K562 (cell line): ENCODE results near the gene NUP205. TPM values are rescaled to one million over a fixed set of nuclear protein-coding genes. Genes with fewer than 3 reads are reported as not detected.

Experiments used
- CCNT2 ChIP-seq: IDR thresholded peaks from 2 replicates; pipeline ENCODE4 v1.6.1; 2011; ENCODE audit warnings: borderline replicate concordance, low read depth, mild to moderate bottlenecking, moderate library complexity, mixed read lengths, low read length; ENCODE audit not compliant: insufficient read length; ENCODE audit errors: extremely low read depth
- HMG20B ChIP-seq: fragments of 250-450 bp; sonication (Bioruptor Pico); IDR thresholded peaks from 2 replicates; pipeline ENCODE4 v1.5.0; 2021; ENCODE audit warnings: mild to moderate bottlenecking
- KAT7 ChIP-seq: sonication (generic); formaldehyde crosslinking; IDR thresholded peaks from 2 replicates; pipeline ENCODE4 v1.8.0; 2022; ENCODE audit warnings: missing genetic modification reagents, mild to moderate bottlenecking, borderline replicate concordance
- L3MBTL2 ChIP-seq: fragments of 450-650 bp; IDR thresholded peaks from 2 replicates; pipeline ENCODE4 v1.6.1; 2016; ENCODE audit warnings: mild to moderate bottlenecking, moderate library complexity
- NFRKB ChIP-seq: fragments of 450-650 bp; IDR thresholded peaks from 2 replicates; pipeline ENCODE4 v1.6.1; 2016; ENCODE audit warnings: low read depth
- RUNX1 ChIP-seq: sonication (generic); IDR thresholded peaks from 2 replicates; pipeline ENCODE4 v1.6.1; 2016; ENCODE audit warnings: antibody characterized with exemption, low read depth
- ZFP1 ChIP-seq: fragments of 450-650 bp; formaldehyde crosslinking; IDR thresholded peaks from 2 replicates; pipeline ENCODE4 v1.4.0; 2020; ENCODE audit warnings: mild to moderate bottlenecking, mixed read lengths
- ZNF282 ChIP-seq: sonication (generic); formaldehyde crosslinking; IDR thresholded peaks from 2 replicates; pipeline ENCODE4 v1.8.1; 2023; ENCODE audit warnings: missing genetic modification reagents
- polyA plus RNA-seq, 8 experiments: library from polyadenylated mRNA; depleted of rRNA in 4 of 8; stranded (reverse) in 5 of 8; unstranded in 3 of 8; fragments of >200 nt; fragmentation: Nextera tagmentation in 2 of 8; fragmentation: Illumina TruSeq in 1 of 8; extraction: Ambion mirVana in 2 of 8; extraction: Trizol in 1 of 8; gene quantifications; 2 replicates each; pipeline versions ENCODE4 v1.2.1 to v1.2.3, GENCODE V29; 2011 to 2014; ENCODE audit warnings: inconsistent platforms in 1 of 8, missing spikeins in 1 of 8
- total RNA-seq, 7 experiments: library from RNA; depleted of rRNA in 6 of 7; stranded (reverse); fragments of >200 nt in 6 of 7; fragmentation: Illumina TruSeq in 2 of 7; extraction: Trizol in 2 of 7; gene quantifications; 2 replicates each; pipeline versions ENCODE4 v1.2.1 to v1.2.3, GENCODE V29; 2011 to 2021; ENCODE audit warnings: low replicate concordance in 1 of 7
- TF ChIP-seq, protein P1 (sequence below): fragments of 450-650 bp; conservative IDR thresholded peaks from 2 replicates; pipeline ENCODE4 v1.6.1; 2016; ENCODE audit warnings: missing genetic modification characterization, low read depth, mild to moderate bottlenecking, control low read depth, missing compliant biosample characterization
- TF ChIP-seq, protein P2 (sequence below), 2 experiments: fragments of 200-800 bp in 1 of 2; sonication (Bioruptor generic) in 1 of 2; sonication (generic) in 1 of 2; formaldehyde crosslinking in 1 of 2; IDR thresholded peaks in 1 of 2; conservative IDR thresholded peaks in 1 of 2; 2 replicates each; pipeline versions ENCODE4 v1.5.0 to v1.6.1; 2016 to 2020; ENCODE audit warnings: missing compliant biosample characterization in 1 of 2, missing genetic modification characterization in 1 of 2, missing genetic modification reagents in 1 of 2
- TF ChIP-seq, protein P3 (sequence below): sonication (generic); formaldehyde crosslinking; IDR thresholded peaks from 2 replicates; pipeline ENCODE4 v1.8.0; 2022; ENCODE audit warnings: missing genetic modification reagents, mild to moderate bottlenecking, moderate library complexity, borderline replicate concordance
- TF ChIP-seq, protein P4 (sequence below): sonication (generic); formaldehyde crosslinking; IDR thresholded peaks from 2 replicates; pipeline ENCODE4 v1.8.0; 2023; ENCODE audit warnings: mild to moderate bottlenecking, missing genetic modification reagents
- TF ChIP-seq, protein P5 (sequence below): IDR thresholded peaks from 2 replicates; pipeline ENCODE4 v1.6.1; 2014; ENCODE audit warnings: antibody characterized with exemption
- TF ChIP-seq, protein P6 (sequence below): sonication (generic); formaldehyde crosslinking; IDR thresholded peaks from 2 replicates; pipeline ENCODE4 v1.8.0; 2022; ENCODE audit warnings: mild to moderate bottlenecking, missing genetic modification reagents

Gene NUP205
- total and polyA plus RNA-seq, 9 of the 15 experiments (the other 6 are each of a cell fraction or from before 2014, with no cell fraction given) = 101 to 282 (median 193) TPM

DNA sequence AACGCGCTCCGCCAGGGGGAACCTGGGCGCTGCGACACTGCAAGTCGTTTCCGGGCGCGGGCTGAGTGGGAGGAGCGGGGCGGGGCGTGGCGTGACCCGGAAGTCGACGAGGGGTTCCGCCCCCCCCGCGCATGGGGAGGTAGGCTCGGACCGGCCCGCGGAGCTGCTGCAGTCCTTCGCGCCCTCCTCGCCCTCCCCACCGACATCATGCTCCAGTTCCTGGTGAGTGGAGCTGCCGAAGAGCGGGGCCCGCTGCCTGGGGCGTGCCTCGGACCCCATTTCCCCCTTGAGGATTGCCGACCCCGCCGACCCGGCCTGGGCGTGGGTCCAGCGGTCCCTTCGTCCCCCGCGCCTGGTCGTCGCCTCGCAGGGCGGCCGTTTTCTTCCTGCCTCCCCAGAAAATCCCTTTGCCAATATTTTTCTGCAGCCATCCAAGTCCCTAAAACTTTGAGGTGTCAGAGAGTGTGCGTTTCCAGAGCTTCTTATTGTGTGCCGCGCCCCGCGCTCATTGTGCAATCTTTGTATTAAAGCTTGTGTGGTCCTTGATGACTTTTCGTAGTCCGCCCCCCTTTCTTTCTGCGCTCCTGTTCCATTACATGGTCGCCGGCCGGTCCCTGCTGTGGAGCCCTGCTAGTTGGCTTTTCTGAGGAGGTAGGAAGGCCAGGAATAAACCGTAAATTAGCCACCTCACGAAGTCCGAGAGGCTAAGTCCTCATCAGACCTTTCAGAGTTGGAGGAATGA is 104.8 kb downstream of the NUP205 start, which contains the start of gene STMP1 (continued):
- TF ChIP-seq KAT7 (CRISPR knock-in tag) = no peak; the same call in none of the 2 replicates
- peak; percentile 98 for TF ChIP-seq CCNT2
- TF ChIP-seq, protein P1, sequence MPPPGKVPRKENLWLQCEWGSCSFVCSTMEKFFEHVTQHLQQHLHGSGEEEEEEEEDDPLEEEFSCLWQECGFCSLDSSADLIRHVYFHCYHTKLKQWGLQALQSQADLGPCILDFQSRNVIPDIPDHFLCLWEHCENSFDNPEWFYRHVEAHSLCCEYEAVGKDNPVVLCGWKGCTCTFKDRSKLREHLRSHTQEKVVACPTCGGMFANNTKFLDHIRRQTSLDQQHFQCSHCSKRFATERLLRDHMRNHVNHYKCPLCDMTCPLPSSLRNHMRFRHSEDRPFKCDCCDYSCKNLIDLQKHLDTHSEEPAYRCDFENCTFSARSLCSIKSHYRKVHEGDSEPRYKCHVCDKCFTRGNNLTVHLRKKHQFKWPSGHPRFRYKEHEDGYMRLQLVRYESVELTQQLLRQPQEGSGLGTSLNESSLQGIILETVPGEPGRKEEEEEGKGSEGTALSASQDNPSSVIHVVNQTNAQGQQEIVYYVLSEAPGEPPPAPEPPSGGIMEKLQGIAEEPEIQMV (tag) = no peak
- no peak; the same call in 1 of the 2 replicates for TF ChIP-seq RUNX1
- TF ChIP-seq, protein P2, sequence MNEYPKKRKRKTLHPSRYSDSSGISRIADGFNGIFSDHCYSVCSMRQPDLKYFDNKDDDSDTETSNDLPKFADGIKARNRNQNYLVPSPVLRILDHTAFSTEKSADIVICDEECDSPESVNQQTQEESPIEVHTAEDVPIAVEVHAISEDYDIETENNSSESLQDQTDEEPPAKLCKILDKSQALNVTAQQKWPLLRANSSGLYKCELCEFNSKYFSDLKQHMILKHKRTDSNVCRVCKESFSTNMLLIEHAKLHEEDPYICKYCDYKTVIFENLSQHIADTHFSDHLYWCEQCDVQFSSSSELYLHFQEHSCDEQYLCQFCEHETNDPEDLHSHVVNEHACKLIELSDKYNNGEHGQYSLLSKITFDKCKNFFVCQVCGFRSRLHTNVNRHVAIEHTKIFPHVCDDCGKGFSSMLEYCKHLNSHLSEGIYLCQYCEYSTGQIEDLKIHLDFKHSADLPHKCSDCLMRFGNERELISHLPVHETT (CRISPR knock-in tag; conservative IDR thresholded peaks at IDR 0.05 in 1 of 2, IDR thresholded peaks at IDR 0.05 in 1 of 2) = peak in 1 of 2 experiments; percentile 95; a peak in 2 of 4 replicates
- peak; percentile 87 for TF ChIP-seq L3MBTL2
- TF ChIP-seq, protein P3, sequence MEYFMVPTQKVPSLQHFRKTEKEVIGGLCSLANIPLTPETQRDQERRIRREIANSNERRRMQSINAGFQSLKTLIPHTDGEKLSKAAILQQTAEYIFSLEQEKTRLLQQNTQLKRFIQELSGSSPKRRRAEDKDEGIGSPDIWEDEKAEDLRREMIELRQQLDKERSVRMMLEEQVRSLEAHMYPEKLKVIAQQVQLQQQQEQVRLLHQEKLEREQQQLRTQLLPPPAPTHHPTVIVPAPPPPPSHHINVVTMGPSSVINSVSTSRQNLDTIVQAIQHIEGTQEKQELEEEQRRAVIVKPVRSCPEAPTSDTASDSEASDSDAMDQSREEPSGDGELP (CRISPR knock-in tag) = peak; percentile 95
- no peak for TF ChIP-seq ZFP1
- TF ChIP-seq, protein P4, sequence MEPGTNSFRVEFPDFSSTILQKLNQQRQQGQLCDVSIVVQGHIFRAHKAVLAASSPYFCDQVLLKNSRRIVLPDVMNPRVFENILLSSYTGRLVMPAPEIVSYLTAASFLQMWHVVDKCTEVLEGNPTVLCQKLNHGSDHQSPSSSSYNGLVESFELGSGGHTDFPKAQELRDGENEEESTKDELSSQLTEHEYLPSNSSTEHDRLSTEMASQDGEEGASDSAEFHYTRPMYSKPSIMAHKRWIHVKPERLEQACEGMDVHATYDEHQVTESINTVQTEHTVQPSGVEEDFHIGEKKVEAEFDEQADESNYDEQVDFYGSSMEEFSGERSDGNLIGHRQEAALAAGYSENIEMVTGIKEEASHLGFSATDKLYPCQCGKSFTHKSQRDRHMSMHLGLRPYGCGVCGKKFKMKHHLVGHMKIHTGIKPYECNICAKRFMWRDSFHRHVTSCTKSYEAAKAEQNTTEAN = peak; percentile 96
- 0 out of 2 replicates have a peak, but pooled peaks have one; percentile 50 for TF ChIP-seq HMG20B (CRISPR knock-in tag)
- TF ChIP-seq, protein P5, sequence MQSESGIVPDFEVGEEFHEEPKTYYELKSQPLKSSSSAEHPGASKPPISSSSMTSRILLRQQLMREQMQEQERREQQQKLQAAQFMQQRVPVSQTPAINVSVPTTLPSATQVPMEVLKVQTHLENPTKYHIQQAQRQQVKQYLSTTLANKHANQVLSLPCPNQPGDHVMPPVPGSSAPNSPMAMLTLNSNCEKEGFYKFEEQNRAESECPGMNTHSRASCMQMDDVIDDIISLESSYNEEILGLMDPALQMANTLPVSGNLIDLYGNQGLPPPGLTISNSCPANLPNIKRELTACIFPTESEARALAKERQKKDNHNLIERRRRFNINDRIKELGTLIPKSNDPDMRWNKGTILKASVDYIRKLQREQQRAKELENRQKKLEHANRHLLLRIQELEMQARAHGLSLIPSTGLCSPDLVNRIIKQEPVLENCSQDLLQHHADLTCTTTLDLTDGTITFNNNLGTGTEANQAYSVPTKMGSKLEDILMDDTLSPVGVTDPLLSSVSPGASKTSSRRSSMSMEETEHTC = peak; percentile 57; the same call in 1 of the 2 replicates
- TF ChIP-seq, protein P6, sequence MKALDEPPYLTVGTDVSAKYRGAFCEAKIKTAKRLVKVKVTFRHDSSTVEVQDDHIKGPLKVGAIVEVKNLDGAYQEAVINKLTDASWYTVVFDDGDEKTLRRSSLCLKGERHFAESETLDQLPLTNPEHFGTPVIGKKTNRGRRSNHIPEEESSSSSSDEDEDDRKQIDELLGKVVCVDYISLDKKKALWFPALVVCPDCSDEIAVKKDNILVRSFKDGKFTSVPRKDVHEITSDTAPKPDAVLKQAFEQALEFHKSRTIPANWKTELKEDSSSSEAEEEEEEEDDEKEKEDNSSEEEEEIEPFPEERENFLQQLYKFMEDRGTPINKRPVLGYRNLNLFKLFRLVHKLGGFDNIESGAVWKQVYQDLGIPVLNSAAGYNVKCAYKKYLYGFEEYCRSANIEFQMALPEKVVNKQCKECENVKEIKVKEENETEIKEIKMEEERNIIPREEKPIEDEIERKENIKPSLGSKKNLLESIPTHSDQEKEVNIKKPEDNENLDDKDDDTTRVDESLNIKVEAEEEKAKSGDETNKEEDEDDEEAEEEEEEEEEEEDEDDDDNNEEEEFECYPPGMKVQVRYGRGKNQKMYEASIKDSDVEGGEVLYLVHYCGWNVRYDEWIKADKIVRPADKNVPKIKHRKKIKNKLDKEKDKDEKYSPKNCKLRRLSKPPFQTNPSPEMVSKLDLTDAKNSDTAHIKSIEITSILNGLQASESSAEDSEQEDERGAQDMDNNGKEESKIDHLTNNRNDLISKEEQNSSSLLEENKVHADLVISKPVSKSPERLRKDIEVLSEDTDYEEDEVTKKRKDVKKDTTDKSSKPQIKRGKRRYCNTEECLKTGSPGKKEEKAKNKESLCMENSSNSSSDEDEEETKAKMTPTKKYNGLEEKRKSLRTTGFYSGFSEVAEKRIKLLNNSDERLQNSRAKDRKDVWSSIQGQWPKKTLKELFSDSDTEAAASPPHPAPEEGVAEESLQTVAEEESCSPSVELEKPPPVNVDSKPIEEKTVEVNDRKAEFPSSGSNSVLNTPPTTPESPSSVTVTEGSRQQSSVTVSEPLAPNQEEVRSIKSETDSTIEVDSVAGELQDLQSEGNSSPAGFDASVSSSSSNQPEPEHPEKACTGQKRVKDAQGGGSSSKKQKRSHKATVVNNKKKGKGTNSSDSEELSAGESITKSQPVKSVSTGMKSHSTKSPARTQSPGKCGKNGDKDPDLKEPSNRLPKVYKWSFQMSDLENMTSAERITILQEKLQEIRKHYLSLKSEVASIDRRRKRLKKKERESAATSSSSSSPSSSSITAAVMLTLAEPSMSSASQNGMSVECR (CRISPR knock-in tag) = peak; percentile 99
- TF ChIP-seq ZNF282 = peak; percentile 90; the same call in 1 of the 2 replicates
- peak; percentile 67 for TF ChIP-seq NFRKB
